ENCODE measurements around the gene SMNDC1.

- TF ChIP-seq CTCF (IDR thresholded peaks at IDR 0.05) (no peak), POLR2A (IDR thresholded peaks at IDR 0.05) (no peak)
Measured at GRCh38 chr10:110345286-110345685, 40.6 kb upstream of the SMNDC1 start.
